Endometrial microvascular endothelial cells (primary cell): ENCODE results near the gene GTPBP8. TPM values are rescaled to one million over a fixed set of nuclear protein-coding genes. Genes with fewer than 3 reads are reported as not detected.
"Not testable (repeated sequence)": the region's sequence is repeated elsewhere in the genome, so short reads cannot be mapped to it uniquely, and the experiment has no call there.

Source experiments
- in situ Hi-C: cut with HindIII; loops from 2 replicates; pipeline ENCODE4 v1.10.0; 2017; ENCODE audit warnings: low sequenced_read_pairs, low pct_unique_long_range_greater_than_20kb; ENCODE audit errors: inconsistent ontology term
- total RNA-seq: library from RNA; depleted of rRNA; stranded (reverse); fragments of >200 nt; gene quantifications from one replicate; pipeline ENCODE4 v1.2.3, GENCODE V29; 2015; ENCODE audit errors: inconsistent ontology term

Gene GTPBP8
- total RNA-seq, 1 donor from 2014 or later = 37.1 TPM

GRCh38 chr3:113046186-113046965, 55.6 kb downstream of the GTPBP8 start:
- in situ Hi-C loops = not testable (repeated sequence)

- in situ Hi-C loops = no loop called here
Measured at GRCh38 chr3:113051302-113051711, 60.5 kb downstream of the GTPBP8 start.

Other genes with a start within 250 kb of the GTPBP8 start
- not detected for gene CD200R1L, start 144.1 kb upstream of the GTPBP8 start, total RNA-seq
- gene CD200R1, start 15.9 kb upstream of the GTPBP8 start, total RNA-seq = not detected
- 16.4 TPM for gene BOC, start 220.6 kb downstream of the GTPBP8 start, total RNA-seq